H1 (cell line): ENCODE data around the gene RGS14. TPM values are rescaled to one million over a fixed set of nuclear protein-coding genes. Genes with fewer than 3 reads are reported as not detected.

Experiments used
- EP300 ChIP-seq, 2 experiments: IDR thresholded peaks; 1 replicate in 1 of 2; 2 replicates in 1 of 2; pipeline ENCODE4 v1.6.1; 2011 to 2012; ENCODE audit warnings: low read depth in 2 of 2, low read length in 2 of 2, mild to moderate bottlenecking in 2 of 2, borderline replicate concordance in 1 of 2, inconsistent platforms in 1 of 2, moderate library complexity in 1 of 2
- KDM1A ChIP-seq: fragments of 200-600, 300-600 bp; sonication (generic); IDR thresholded peaks from 2 replicates; pipeline ENCODE4 v1.7.1; 2016; ENCODE audit warnings: mild to moderate bottlenecking, low read length, borderline replicate concordance
- NANOG ChIP-seq: IDR thresholded peaks from 2 replicates; pipeline ENCODE4 v1.6.1; 2011; ENCODE audit warnings: low read length, low read depth, mild to moderate bottlenecking, inconsistent platforms; ENCODE audit not compliant: insufficient read depth, poor library complexity, severe bottlenecking
- POLR2AphosphoS5 ChIP-seq: IDR thresholded peaks from 2 replicates; pipeline ENCODE4 v1.6.1; 2011; ENCODE audit warnings: low read depth, low read length
- polyA plus RNA-seq, 7 experiments: library from polyadenylated mRNA; depleted of rRNA in 3 of 7; stranded (reverse) in 5 of 7; unstranded in 2 of 7; fragments of >200 nt in 5 of 7; fragments of 200-250 nt in 2 of 7; gene quantifications; 1 replicate in 5 of 7; 2 replicates in 1 of 7; 4 replicates in 1 of 7; pipeline versions ENCODE4 v1.2.1 to v1.2.3, GENCODE V29; 2011 to 2013; ENCODE audit warnings: missing spikeins in 2 of 7, mixed read lengths in 2 of 7
- total RNA-seq: library from RNA; stranded (reverse); fragmentation: NEBNext Ultra II Directional; extraction: Animal tissue kit (Norgen Biotek cat#: 25700); gene quantifications from 2 replicates; pipeline ENCODE4 v1.2.1, GENCODE V29; 2021

Gene RGS14
- total and polyA plus RNA-seq, 2 of the 8 experiments (the other 6 are each of a cell fraction or from before 2014, with no cell fraction given): 24.4 to 46.1 TPM

DNA sequence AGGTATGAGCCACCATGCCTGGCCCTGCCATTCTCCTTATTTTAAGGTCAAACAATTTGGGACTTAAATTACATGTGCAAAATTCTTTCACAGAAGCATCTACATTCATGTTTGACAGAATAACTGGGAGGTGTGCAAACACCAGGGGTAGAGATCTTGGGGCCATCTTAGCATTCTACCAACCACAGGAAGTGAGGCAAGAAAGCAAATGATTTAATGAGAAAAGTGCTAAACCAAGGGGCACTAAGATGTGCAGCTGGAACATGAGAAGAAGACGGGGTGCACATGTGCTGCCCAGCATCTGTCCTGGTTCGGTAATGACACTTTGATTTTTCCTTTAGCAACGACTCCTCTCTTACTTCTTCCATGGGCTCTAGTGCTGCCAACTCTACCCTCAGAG, 52.9 kb downstream of the RGS14 start (continued):
- no peak for TF ChIP-seq POLR2AphosphoS5
- no peak for TF ChIP-seq KDM1A
- no peak for TF ChIP-seq EP300 (IDR thresholded peaks at IDR 0.05; ENCODE audit: borderline replicate concordance in 1 of 2, low read depth in 2 of 2, low read length in 2 of 2)
- no peak for TF ChIP-seq NANOG
